SKM-1 treated with dmso at 0.1 percent for 144 hours (cell line): ENCODE measurements around the gene USP30.

Experiments
- DNase-seq: peaks from one replicate; lab custom pipeline; 2025; ENCODE audit not compliant: unreplicated experiment; lab: John Stamatoyannopoulos, UW

The USP30 gene

DNA sequence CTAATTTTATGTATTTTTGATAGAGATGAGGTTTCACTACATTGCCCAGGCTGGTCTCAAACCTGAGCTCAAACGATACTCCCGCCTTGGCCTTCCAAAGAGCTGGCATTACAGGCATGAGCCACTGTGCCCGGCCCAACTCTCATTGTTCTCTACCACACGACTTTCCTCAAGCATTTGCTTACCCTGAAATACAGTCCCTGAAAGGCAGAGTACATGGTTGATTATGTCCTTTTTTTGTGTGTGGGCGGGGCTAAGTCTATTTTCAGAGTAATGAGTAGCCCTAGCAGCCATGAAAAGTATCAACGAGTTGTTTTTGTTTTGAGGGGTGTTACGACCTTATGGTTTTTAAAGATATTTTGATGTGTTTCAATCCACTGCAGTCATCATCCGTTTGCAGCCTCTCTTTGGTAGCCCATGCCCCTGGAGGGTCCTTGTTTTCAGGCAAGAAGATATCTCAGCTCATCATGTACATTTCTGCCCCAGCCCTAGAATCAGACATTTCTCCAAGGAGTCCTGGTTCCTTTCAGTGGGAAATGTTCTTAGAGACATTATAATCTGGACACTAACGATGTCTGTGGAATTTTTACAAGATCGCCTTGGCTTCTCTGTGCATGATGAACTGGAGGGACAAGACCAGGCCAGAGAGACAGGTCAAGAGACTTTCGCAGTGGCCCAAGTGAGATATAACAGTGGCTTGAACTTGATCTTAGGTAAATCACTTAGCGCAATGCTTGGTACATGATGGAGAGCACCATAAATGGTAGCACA, 72.7 kb downstream of the USP30 start:
- no peak for DNase-seq

- no peak for DNase-seq
Observed at GRCh38 chr12:109125791-109126190, 73.4 kb downstream of the USP30 start.

GRCh38 chr12:109126784-109127183, 74.4 kb downstream of the USP30 start:
- DNase-seq, result no peak

DNA sequence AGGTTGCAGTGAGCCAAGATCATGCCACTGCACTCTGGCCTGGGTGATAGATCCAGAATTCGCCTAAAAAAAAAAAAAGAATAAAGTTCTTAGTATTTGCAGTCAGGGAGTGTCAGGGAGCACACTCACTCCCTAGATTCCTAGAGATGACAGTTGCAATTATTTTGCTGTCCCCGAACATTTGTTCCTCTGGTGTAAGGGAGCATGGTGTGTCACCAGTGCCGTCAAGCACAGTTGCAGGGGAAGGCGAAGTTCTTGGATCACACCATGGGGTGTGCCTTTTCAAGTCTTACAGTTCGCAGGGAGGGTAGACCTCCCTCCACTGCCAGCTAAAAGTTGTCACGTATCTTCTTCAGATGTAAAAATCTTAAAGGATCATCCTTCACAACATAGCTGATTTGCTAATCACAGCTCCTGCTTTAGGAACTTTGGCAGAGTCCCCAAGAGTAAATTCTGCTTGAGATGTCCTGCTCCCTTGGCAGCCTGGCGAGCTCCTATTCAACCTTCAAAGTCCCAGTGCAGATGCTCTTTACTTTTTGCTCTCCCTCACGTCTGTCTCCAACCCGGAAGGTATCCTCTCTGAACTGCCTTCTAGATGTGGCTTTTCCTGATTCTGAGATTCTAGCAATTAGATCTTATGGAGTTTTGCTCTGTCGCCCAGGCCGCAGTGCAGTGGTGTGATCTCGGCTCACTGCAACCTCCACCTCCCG, 75.3 kb downstream of the USP30 start:
- no peak for DNase-seq

DNA sequence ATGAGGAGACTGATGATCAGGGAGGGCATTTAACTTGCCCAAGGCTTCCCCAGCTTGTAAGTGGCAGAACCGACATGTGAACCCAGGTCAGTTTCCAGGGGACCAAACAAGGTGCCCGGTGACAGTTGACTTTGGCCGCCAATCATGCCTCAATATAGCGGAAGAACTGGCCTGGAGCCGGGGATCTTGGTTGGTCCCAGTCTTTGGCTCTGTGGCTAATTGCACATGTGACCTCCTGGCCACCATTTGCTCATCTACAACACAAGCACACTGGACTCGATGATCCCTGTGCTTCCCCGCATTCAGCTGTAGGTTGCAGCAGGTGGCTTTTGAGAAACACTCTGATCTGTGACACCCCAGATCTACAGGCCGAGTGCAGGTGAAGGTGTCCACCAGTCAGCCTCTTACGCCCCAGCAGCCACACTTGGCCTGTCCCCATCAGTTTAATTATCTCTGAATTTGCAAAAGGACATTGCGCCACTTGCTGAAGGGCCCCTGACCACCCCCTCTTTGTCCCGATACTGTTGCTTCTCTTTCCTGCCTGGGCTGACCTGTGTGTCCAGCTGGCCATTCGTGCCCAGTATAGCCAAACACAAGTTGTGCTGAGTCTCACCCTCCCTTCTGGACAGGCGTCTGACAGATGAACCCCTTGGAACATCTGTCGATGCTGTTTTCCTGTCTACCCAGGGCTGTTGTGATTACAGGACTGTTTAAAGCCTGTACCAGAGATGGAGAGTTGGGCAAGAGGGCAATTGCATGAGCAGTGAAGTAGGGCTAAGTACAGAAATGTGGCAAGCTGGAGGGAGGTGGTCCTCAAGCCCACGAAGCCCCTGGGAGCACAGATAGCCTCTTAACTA, 78.1 kb downstream of the USP30 start:
- no peak for DNase-seq

DNA sequence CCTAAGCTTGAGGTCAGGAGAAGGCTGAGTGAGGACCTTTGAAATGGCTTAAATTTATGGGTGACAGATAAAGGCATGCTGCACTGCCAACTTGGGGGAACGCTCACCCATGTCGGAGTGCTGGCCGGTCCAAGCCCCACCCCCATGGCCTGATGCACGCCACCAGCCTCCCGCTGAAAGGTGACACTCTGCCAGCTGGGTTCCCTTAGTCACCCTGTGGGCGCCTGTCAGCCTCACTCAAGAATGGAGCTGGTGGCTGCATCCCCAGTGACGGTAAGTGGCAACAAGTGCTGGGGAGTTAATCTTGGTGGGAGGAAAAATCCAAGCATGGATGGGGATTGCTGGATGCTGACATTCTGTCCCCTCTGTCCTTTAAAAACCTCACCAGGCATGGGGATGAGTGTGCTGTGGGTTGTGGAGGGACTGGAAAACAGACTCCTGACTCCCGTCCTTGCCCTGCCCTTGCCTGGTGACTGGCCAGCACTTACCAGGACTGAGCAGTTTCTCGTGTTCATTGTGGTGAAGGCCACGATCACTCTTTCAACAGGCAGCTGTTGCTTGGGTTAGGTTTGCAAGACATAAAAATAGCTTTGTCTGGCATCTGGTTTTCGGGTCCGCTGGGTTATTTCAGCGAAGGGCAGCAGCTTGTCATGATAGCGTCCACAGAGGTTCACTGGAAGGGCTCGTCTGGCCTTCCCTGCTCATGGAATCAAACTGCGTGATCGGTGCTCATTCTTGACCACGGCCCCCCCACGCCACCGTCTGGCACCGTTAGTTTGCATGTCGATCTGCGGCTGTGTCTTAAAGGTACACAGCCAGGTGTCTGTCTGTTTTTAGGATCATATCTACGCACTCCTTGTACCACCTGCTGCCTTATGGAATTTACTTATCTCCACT, 79.0 kb downstream of the USP30 start:
- DNase-seq, result no peak

DNA sequence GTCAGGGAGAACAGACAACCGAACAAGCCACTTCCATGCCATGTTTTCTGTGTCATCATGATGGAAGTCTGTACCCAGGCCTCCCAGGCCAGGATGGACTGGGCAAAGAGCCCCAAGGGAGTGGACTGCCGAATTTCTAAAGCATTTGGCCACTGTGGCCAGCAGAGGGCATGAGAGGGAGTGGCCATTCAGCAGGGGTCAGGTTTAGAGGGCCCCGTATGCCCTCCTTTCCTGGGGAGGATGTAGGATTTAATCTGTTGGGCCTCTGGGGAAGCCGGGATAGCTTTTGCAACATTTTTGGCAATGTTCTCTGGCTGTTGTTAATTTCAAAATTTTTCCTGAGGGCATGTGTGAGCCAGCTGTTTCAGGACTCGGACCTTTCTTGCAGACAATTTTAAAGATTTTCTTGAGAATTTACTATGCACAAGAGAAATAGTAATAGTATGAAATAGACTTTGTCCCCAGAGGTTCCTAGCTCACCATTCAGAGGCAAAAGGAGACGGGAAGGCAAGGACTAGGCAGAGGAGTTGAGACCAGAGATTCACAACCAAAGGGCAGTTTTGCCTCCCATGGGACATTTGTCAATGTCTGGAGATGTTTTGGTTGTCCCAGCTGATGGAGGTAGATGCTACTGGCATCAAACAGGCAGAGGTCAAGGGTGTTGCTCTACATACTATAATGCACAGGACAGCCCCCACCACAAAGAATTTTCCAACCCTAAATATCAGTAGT, 82.0 kb downstream of the USP30 start:
- no peak for DNase-seq

- no peak for DNase-seq
Observed at GRCh38 chr12:109137055-109137454, 84.7 kb downstream of the USP30 start.
